Measurements from ENCODE around the gene RRAGA. TPM values are rescaled to one million over a fixed set of nuclear protein-coding genes. Genes with fewer than 3 reads are reported as not detected.
"Not testable (repeated sequence)": the region's sequence is repeated elsewhere in the genome, so short reads cannot be mapped to it uniquely, and the experiment has no call there.

Gene RRAGA
- total RNA-seq = 86.6 TPM
- long read RNA-seq, transcript RRAGA-201 (1 exons, 1,589 nt) = major isoform, 178 of 178 reads
- long read RNA-seq, partial matches to known transcripts = 0 of 178 reads
- long read RNA-seq, other reads (novel, unspliced or antisense) = 0 of 178 reads

GRCh38 chr9:19048966-19049916 is at the start of gene RRAGA:
TSS of gene RRAGA (plus strand) at chr9:19049427. CDS start at chr9:19049660, 233 bp downstream.
- intact Hi-C loops (cut with DNase I) = loop anchor here (1.0 to 5.0 kb wide), 3 partner anchors 54 to 408 kb away; no protein-coding TSS in a partner anchor
- peak; percentile 96 for DNase-seq (ENCODE audit: low spot score)

- no peak for DNase-seq (ENCODE audit: low spot score)
- intact Hi-C loops (cut with DNase I) = no loop called here
These were observed 49.1 kb upstream of the RRAGA start for GRCh38 chr9:19000133-19000532.

GRCh38 chr9:19009391-19009965 is 39.7 kb upstream of the RRAGA start:
- no peak for DNase-seq (ENCODE audit: low spot score)
- intact Hi-C loops (cut with DNase I) = no loop called here

- DNase-seq (ENCODE audit: low spot score) = no peak
- intact Hi-C loops (cut with DNase I) = no loop called here
These were observed 31.0 kb upstream of the RRAGA start for GRCh38 chr9:19018201-19018600.

- intact Hi-C loops (cut with DNase I) = loop anchor here (10.0 kb wide), 2 partner anchors 576 to 1206 kb away; no protein-coding TSS in a partner anchor
- no peak for DNase-seq (ENCODE audit: low spot score)
These were observed 28.3 kb upstream of the RRAGA start for GRCh38 chr9:19020886-19021455.

GRCh38 chr9:19021649-19022048 is 27.6 kb upstream of the RRAGA start:
- DNase-seq (ENCODE audit: low spot score) = not testable (repeated sequence)
- intact Hi-C loops (cut with DNase I) = loop anchor here (10.0 kb wide), 2 partner anchors 577 to 1207 kb away; no protein-coding TSS in a partner anchor

- intact Hi-C loops (cut with DNase I) = loop anchor here (10.0 kb wide), 2 partner anchors 577 to 1207 kb away; no protein-coding TSS in a partner anchor
- DNase-seq (ENCODE audit: low spot score) = no peak
These were observed 27.0 kb upstream of the RRAGA start for GRCh38 chr9:19022206-19022605.

GRCh38 chr9:19023078-19023477 is 26.1 kb upstream of the RRAGA start:
- intact Hi-C loops (cut with DNase I) = loop anchor here (10.0 kb wide), 2 partner anchors 578 to 1208 kb away; no protein-coding TSS in a partner anchor
- DNase-seq (ENCODE audit: low spot score) = no peak

GRCh38 chr9:19026375-19026774 is 22.9 kb upstream of the RRAGA start:
- intact Hi-C loops (cut with DNase I) = loop anchor here (5.0 to 10.0 kb wide), 3 partner anchors 582 to 1212 kb away; no protein-coding TSS in a partner anchor

GRCh38 chr9:19027825-19028224 is 21.4 kb upstream of the RRAGA start:
- intact Hi-C loops (cut with DNase I) = loop anchor here (5.0 to 10.0 kb wide), 3 partner anchors 583 to 1213 kb away; no protein-coding TSS in a partner anchor
- DNase-seq (ENCODE audit: low spot score) = no peak

More at GRCh38 chr9:19026375-19026774, 22.9 kb upstream of the RRAGA start:
- no peak for DNase-seq (ENCODE audit: low spot score)

GRCh38 chr9:19028835-19029451 is 20.3 kb upstream of the RRAGA start:
- DNase-seq (ENCODE audit: low spot score) = no peak
- intact Hi-C loops (cut with DNase I) = loop anchor here (5.0 to 10.0 kb wide), 3 partner anchors 584 to 1214 kb away; no protein-coding TSS in a partner anchor

GRCh38 chr9:19030899-19031298 is 18.3 kb upstream of the RRAGA start:
- no peak for DNase-seq (ENCODE audit: low spot score)
- intact Hi-C loops (cut with DNase I) = no loop called here

- no peak for DNase-seq (ENCODE audit: low spot score)
- intact Hi-C loops (cut with DNase I) = no loop called here
These were observed 16.8 kb upstream of the RRAGA start for GRCh38 chr9:19032406-19032805.

- no peak for DNase-seq (ENCODE audit: low spot score)
- intact Hi-C loops (cut with DNase I) = no loop called here
These were observed 16.2 kb upstream of the RRAGA start, which contains the start of gene SAXO1 for GRCh38 chr9:19033015-19033414. TSS of gene SAXO1 (minus strand) at chr9:19033209. CDS start at chr9:19032908, 301 bp downstream.

- DNase-seq (ENCODE audit: low spot score) = no peak
- intact Hi-C loops (cut with DNase I) = no loop called here
These were observed 12.6 kb upstream of the RRAGA start for GRCh38 chr9:19036611-19037010.

GRCh38 chr9:19049917-19050636 is 850 bp downstream of the RRAGA start:
- intact Hi-C loops (cut with DNase I) = loop anchor here (1.0 to 5.0 kb wide), 3 partner anchors 53 to 407 kb away; no protein-coding TSS in a partner anchor
- DNase-seq (ENCODE audit: low spot score) = no peak

- intact Hi-C loops (cut with DNase I) = no loop called here
- DNase-seq (ENCODE audit: low spot score) = no peak
These were observed 1.7 kb downstream of the RRAGA start for GRCh38 chr9:19050637-19051591.

Measured in cardiac septum (tissue), 1 donor.